Left hindlimb (tissue), 1 donor: ENCODE measurements around the gene MAMLD1.
"Not testable (repeated sequence)": the region's sequence is repeated elsewhere in the genome, so short reads cannot be mapped to it uniquely, and the experiment has no call there.

Experiments used
- DNase-seq: peaks from one replicate; pipeline ENCODE4 v3.0.0-alpha.2; 2018

The MAMLD1 gene

DNA sequence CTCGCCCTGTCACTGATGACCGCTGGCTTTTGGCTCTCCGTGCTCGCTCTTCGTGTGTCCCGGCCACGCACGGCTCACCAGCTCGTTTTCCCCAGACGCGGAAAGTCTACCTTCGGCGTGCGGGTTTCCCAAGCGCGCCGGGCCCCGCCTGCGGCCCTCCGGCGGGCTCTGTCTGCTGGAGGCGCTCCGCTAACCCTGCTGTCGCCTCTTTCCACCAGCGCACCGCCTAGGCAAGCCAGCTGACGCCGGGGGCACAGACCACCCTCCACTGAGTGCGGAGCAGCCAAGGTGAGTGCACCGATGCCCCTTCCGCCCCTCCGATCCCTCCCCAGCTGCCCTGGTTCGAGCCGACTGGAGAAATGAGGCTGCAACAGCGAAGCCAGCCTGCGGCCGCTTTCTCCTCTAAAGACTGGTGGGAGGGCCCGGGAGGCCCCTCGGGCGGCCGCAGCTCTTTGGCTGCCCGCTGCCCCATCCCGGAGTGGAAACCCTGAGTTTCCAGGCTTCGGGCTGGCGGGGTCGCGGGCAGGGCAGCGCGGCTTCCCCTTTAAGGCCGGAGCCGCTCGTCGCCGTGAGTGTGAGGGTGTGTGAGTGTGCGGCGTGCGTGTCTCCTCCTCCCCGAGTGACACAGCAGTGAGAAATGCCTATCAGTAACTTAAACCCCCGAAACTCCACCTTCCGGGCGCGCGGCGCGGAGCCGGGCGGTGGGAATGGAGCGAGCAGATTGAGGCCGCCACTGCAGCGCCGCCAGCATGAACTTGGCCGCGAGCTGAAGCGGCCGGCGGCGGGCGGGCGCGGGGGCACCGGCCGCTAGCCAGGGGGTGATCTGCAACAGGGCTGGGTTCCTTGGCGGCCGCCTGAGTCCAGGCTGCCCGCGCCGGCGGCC, at the start of gene MAMLD1:
MAMLD1 (plus strand) TSS at position 719 of the 883 bp plus-strand sequence. CDS start 82,200 bp downstream, outside the sequence.
- peak; percentile 83 for DNase-seq

- no peak for DNase-seq
These were observed 49.6 kb upstream of the MAMLD1 start for GRCh38 chrX:150313514-150313913.

- no peak for DNase-seq
These were observed 48.9 kb upstream of the MAMLD1 start for GRCh38 chrX:150314186-150314585.

- no peak for DNase-seq
These were observed 46.6 kb upstream of the MAMLD1 start for GRCh38 chrX:150316564-150316963.

- no peak for DNase-seq
These were observed 40.1 kb upstream of the MAMLD1 start for GRCh38 chrX:150323020-150323419.

DNA sequence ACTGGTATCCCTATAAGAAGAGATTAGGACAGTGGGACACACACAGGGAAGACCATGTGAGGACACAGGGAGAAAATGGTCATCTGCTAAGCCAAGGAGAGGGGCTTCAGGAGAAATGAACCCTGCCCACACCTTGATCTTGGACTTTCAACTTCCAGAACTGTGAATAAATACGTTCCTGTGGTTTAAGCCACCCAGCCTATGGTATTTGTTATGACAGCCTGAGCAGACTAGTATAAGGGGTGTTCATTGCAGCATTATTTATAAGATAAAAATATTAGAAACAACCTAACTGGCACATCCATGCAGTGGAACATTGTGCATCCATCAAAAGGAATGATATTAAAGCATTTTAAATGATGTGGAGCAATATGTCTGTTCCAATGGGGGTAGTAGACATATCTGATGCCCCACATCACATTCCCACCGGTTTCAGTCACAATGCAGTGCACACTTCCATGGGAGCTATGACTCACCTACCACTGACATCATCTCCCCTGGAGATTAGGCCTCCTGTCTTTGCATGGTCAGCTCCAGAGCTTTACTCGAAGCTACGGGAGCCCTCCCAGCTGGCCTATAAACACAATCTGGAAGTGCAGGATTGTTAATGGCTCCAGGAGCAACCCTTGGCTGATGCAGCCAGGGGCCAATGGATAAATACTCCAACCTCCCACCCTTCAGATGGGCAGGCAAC, 38.9 kb upstream of the MAMLD1 start:
- DNase-seq = no peak

DNA sequence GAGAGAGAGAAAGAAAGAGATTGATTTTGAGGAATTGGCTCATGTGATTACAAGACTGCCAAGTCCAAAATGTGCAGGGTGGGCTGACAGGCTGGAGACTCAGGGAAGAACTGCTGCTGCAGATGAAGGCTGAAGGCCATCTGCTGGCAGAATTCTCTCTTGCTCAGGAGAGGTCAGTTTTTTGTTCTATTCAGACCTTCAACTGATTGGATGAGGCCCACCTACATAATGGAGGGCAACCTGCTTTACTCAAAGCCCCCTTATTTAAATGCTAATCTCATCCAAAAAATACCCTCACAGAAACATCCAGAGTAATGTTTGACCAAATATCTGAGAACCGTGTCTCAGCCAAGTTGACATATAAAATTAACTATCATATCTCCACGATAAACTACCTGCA, 38.2 kb upstream of the MAMLD1 start:
- DNase-seq = no peak

GRCh38 chrX:150326541-150327247, 36.4 kb upstream of the MAMLD1 start:
- no peak for DNase-seq

- no peak for DNase-seq
These were observed 33.8 kb upstream of the MAMLD1 start for GRCh38 chrX:150329282-150329681.

- DNase-seq = no peak
These were observed 33.2 kb upstream of the MAMLD1 start for GRCh38 chrX:150329868-150330267.

- no peak for DNase-seq
These were observed 31.1 kb upstream of the MAMLD1 start for GRCh38 chrX:150332023-150332422.

DNA sequence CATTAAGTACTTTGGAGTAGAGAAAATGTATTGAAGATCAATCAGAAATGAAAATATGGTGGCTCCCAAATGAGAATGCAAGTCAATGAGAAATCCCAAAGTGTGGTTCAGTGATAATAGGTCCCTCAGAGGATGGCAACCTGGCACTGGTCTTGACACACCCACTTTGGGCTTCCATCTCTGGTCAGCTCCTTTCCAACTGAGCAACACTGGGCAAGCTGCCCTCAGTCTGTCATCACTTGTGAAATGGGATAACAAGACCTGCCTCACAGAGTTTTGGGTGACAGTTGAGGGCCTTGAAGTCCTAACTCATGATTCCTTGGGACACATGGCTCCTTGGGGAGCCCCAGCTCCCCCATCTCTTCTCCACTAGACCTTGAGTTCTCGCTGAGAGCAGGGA, 29.0 kb upstream of the MAMLD1 start:
- DNase-seq = no peak

- no peak for DNase-seq
These were observed 28.1 kb upstream of the MAMLD1 start for GRCh38 chrX:150334981-150335380.

GRCh38 chrX:150337026-150337425, 26.1 kb upstream of the MAMLD1 start:
- DNase-seq = no peak

- DNase-seq = no peak
These were observed 25.6 kb upstream of the MAMLD1 start for GRCh38 chrX:150337536-150337935.

- no peak for DNase-seq
These were observed 24.5 kb upstream of the MAMLD1 start for GRCh38 chrX:150338615-150339014.

- DNase-seq = no peak
These were observed 23.4 kb upstream of the MAMLD1 start for GRCh38 chrX:150339736-150340135.

GRCh38 chrX:150340326-150340725, 22.8 kb upstream of the MAMLD1 start:
- DNase-seq = not testable (repeated sequence)

DNA sequence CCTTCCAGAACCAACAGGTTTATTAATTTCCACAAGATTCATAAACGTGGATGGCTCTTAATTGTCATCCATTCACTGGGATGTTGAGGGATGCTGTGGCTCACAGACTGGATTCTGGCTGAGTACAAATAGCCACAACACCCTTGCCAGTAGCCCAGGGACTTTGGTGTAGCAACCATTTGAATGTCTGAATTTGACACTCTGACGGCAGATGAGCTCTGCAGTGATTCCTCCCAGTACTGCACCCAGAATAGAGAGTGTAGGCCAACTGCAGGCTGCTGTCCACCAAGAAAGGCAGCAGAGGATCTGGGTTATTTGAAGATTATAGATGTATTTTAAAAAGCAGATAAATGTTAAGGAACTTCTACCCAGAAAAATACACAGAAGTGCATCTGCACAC, 15.6 kb upstream of the MAMLD1 start:
- DNase-seq = no peak

- DNase-seq = no peak
These were observed 14.8 kb upstream of the MAMLD1 start for GRCh38 chrX:150348365-150348764.

DNA sequence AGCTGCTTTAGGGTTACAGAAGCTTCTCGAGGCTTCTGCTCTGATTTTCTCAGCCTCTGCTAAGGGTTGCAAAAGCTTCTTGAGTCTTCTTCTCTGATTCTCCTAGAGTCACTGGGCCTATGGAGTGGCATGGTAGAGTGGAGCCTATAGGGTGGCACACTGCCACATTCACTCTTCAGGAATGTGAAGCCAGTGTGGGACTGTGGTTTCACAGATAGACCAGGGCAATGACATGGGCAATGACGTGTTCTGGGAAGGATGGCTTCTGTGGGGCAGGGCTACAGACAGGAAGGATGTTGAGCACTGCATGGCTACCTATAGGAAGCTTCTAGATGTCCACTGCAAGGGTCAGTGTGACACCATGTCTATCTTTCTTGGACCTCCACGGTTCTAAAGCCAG, 11.0 kb upstream of the MAMLD1 start:
- DNase-seq = no peak

DNA sequence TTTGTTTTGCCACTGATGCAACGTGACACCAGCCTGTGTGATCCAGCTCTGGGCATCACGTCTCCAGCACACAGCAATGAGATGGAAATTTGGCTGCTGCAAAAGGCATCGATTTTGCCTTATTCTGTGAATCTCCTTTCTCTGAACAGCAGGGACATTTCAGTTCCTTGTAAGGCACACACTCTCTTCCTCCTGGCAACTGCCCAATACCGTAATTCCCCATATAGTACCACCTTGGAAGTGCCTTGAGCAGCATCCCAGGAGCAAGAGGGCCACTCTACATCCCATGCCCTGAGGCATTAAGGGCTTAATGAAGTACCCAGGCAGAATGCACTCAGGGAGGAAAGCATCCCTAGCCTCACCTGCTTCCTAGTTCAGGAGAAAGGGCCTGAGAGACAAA, 10.5 kb upstream of the MAMLD1 start:
- DNase-seq = no peak

DNA sequence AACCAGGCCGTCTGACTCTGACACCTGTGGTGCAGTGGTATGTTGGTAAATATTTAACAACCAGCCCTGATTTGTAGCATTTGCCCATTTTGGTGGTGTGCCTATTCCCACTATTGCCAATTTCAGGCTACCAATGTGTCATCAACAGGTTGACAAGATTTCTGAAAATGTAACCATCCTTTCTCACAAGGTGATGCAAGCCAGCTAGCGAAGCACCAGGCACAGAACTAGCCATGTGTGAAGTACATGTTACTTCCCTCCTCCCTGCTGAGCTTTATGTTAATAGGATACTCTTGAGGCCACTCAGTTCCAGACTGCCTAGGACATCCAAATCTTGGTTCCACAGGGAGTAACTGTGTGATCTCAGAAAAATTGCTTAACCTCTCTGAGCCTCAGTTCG, 7.2 kb upstream of the MAMLD1 start:
- no peak for DNase-seq

DNA sequence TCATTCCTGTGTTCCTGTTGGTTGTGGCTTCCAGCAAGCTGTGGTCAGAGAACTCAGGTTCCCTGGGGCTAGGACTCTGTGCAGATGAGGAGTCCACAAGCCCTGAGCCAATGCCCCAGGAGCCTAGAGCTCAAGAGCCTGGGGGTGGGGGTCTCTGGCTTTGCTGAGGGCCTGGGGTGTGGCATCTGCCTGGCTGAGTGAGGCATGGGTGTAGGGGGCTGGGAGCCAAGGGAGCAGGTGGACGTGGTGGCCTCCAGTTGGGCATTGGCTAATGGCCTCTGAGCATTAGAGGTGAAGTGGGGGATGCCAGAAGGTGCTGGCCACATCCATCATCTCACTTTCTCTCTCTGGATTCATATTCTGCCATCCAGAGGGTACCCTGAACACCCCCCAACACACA, 5.3 kb upstream of the MAMLD1 start:
- no peak for DNase-seq
